HG03354 (cell line): ENCODE measurements around the gene JAML.
"Not testable (repeated sequence)": the region's sequence is repeated elsewhere in the genome, so short reads cannot be mapped to it uniquely, and the experiment has no call there.

Source experiments
- ATAC-seq: cut with Tn5 transposase; IDR thresholded peaks from one replicate; pipeline ENCODE4 v1.9.1; 2021; ENCODE audit warnings: mild to moderate bottlenecking; ENCODE audit not compliant: unreplicated experiment, poor library complexity, severe bottlenecking

JAML gene

DNA sequence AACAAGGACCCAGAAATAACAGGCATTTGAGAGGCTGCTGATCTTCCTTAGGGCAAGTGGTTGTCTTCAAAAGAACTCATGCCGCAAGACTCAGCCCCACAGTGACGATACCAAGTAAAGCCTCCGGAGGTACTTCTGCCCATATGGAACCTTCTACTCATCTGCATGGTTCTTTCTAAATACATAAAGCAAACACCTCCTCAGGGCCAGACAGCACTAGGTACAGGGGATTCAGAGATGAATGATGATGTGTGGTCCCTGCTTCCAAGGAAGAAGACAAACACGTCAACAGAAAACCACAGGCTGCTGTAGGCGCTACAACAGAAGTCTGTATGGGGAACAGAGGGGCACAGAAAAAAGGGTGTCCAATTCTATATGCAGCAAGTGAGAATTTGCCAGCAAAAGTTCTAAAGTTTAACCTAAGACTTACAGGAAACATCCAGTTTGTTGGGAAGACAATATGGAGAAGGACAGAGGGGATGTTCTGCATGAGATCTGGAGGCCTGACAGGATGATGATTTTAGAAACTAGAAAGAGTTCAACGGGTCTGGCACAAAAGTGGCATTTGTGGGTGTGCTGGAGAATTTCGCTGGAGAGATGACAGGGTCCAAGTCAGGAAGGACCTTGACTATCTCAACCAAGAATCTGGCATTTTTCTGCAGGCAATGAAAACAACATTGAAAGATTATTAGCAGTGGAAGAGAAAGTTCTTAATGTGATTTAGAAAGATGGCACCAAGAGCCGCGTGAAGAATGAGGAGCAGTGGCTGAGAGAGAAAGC lies 23.7 kb downstream of the JAML start:
- ATAC-seq: no peak

GRCh38 chr11:118200497-118200896 lies 24.3 kb downstream of the JAML start:
- no peak for ATAC-seq

GRCh38 chr11:118199135-118199534 lies 25.7 kb downstream of the JAML start:
- ATAC-seq: no peak

DNA sequence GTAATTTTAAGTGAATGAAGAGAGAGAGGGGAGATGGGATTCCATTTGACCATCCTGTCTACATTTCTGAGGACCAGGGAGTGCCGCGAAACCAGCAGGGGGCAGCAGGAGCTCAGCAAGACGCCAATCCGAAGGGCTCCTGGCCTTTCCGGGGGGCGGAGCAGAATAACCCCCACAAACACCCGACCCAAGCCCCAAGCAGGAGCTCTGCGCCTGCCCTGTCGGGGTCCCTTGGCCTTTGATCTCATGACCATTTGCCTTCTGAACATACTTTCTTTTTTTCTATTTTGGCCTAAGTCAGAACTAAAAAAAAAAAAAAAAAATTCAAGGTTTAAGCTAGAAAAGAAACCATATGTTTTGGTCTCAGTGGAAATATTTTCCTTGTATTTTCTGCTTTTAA lies 26.4 kb downstream of the JAML start:
- peak; percentile 55 for ATAC-seq

- ATAC-seq: no peak
Observed at GRCh38 chr11:118194835-118195627, 29.8 kb downstream of the JAML start.

GRCh38 chr11:118193910-118194566 lies 30.8 kb downstream of the JAML start:
- ATAC-seq: no peak

GRCh38 chr11:118192817-118193216 lies 32.0 kb downstream of the JAML start:
- not testable (repeated sequence) for ATAC-seq

DNA sequence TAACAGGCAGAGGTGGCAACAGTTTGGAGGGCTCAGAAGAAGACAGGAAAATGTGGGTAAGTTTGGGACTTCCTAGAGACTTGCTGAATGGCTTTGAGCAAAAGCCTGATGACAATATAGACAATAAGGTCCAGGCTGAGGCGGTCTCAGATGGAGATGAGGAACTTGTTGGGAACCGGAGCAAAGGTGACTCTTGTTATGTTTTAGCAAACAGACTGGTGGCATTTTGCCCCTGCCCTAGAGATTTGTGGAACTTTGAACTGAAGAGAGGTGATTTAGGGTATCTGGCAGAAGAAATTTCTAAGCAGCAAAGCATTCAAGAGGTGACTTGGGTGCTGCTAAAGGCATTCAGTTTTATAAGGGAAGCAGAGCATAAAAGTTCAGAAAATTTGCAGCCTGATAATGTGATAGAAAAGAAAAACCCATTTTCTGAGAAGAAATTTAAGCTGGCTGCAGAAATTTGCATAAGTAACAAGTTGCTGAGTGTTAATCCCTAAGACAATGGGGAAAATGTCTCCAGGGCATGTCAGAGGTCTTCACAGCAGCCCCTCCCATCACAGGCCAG lies 33.8 kb downstream of the JAML start:
- ATAC-seq: not testable (repeated sequence)

DNA sequence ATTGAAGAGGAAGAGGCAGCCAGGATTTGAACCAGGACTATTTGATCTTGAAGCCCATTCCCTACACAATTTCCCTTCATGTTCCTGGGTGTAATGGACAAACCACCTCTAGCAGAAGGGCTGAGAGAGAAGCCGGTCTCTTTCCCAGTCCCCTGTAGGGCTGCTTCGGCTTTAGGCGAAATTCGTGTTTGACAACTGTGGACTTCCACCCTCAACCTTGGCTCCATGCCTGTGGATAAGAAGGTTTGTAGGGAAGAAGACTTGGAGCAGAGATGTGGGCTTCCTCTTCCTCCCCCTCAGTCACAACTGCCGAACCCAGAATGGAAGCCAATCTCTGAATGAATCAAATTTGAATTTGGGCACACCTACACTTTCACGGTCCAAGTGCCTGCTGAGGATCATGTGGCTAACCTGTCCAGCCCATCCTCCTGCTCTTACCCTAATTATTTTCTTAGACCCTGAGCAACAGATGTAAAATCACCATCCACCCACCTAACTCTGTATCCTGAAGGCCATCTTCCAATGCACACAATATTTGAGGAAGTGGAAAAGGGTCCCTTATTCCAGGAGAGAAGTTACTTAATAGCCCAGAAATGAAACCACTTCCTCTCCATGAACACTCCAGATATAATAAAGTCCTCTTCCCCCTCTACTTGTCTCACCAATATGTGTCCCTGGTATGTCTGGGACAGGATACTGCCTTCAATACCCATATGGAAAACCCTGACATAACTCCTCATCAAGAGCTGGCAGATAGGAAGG lies 38.3 kb downstream of the JAML start:
- ATAC-seq: no peak

GRCh38 chr11:118184784-118185579 lies 39.8 kb downstream of the JAML start:
- ATAC-seq: no peak

DNA sequence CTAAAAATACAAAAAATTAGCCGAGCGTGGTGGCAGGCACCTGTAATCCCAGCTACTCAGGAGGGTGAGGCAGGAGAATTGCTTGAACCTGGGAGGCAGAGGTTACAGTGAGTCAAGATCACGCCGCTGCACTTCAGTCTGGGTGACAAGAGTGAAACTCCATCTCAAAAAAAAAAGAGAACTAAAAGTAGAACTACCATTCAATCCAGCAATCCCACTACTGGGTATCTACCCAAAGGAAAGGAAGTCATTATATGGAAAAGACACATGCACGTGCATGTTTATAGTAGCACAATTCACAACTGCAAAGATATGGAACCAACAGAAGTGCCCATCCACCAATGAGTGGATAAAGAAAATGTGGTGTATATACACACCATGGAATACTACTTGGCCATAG lies 41.1 kb downstream of the JAML start:
- ATAC-seq: not testable (repeated sequence)

DNA sequence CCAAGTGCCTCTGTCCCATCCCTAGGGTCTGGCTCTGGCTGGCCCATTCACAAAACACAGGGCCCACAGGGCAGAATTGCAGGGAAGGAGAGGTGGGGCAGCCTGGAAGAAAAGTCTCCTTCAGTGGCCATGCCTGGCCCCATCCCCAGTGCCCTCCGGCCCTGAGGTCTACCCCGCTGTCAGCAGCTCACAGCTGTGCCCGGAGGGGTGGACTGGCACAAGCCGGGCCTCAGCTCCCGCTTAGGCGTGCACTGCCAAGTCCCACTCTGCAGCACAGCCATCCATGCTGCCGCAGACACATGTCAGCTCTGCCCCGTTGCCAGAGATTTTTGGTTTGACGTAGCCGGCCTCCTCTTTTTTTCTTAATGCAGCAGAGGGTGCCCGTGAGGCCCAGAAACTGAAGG lies 44.5 kb downstream of the JAML start:
- no peak for ATAC-seq

DNA sequence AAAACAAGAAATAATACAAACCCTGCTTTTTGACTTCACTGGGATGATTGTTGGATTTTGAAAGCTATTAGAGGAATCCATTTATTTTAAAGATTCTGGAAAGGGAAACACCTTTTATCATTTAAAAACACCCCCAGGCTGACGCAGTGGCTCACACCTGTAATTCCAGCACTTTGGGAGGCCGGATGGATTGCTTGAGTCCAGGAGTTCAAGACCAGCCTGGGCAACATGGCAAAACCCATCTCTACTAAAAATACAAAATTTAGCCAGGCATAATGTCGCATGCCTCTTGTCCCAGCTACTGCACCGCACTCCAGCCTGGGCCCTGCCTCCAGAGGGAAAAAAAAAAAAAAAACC lies 48.1 kb downstream of the JAML start:
- no peak for ATAC-seq

DNA sequence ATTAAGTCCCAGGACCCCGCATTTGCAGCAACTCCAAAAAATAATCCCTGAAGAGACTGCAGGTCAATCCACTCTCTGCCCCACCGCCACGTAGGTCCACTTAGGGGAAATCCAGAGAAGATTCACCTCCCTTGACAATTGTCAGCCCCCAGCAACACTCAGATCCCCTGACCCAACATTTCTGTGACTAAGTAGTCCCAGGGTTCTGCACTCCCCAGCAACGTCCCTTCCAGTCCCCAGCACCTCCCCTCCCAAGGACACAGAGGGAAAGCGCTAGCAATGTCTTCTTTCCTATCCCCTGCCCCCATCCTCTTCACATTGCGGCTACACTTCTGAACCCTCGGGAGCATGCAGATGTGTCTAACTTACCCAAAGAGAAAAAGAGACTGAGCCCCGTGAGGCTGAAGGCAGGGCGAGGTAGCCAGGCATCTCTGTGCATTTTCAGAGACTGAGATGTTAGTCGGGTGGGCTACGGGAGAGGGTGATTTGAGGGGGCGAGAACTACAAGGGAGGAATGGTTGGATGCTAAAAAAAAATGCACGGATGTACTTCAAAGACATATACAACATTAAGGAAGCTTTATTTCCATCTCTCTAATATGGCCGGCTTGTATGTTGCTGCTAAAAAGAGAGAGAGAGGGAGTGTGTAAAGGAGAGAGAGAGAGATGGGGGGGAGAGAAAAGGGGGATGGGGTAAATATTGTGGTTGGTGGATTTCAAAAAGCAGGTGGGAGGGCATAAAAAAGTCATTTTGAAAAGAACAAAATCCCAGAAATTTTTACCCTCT lies 48.6 kb downstream of the JAML start, which contains the start of gene SCN2B:
Gene SCN2B, minus strand, starts transcription at position 647 of the 785 bp plus-strand sequence. Its CDS starts 208 bp downstream, at position 439.
- ATAC-seq: no peak

DNA sequence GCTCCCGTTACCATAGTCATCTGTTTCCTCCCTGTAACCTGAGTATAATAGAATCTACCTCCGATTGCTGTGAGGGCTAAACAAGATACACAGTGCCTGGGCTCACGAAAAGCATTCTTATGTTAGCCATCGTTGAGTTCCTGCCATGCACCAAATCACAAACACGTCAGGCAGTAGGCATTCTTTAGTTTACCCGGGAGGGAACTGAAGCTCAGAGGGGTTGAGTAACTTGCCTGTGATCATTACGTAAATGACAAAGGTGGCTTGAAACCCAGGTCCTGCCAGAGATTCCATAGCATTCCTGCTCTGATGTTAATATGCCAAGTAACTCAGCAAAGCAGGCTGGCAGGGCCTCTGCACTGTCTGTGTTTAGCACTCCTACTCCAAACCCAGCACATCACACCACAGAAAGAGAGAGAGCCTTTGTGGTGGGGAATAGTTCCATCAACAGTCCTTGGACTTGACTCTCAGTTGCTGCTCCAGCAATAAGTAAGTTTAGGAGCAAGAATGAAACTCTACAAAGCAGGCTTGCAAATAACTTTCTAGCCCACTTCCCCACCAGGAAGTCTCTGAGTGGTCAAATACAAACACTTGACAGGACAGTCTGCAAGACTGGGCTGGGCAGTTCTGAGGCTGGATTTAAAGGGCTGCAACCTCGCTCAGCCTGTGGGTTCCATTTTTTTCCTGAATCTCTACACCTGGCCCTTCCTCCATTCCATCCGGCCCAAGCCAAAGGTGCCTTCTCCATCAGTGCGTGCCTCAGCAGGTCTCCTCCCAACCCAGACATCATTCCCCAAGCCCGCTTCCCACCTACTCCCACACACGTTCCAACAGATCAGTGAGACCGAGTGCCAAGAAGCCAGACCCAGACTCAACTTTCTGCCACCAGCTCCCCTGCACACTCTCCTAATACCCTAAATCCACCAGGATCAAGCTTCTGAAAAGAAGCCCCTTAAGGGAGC lies 49.5 kb downstream of the JAML start:
- no peak for ATAC-seq

GRCh38 chr11:118174006-118174567 lies 50.7 kb downstream of the JAML start:
- no peak for ATAC-seq

DNA sequence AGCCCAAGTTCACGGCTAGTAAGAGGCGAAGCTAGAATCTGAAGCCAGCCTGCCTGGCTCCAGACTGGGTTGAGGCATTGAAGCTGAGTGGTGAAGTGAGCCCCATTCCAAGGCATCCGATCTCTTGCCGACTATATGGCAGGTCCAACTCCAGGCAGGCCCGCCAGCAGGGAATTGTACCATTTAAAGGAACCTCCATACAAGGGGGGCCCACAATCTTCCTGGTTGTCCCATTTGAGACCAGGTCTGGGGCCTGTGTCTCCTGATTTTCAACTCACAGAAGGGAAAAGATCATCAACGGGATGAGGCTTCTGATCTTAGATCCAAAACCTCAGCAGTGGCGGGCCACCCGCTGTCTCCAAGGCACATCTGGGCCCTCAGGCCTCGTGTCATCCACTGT lies 52.5 kb downstream of the JAML start:
- no peak for ATAC-seq
